Activated naive CD4-positive, alpha-beta T cell treated with Interleukin-2 at 50 U/mL for 16 hours (primary cell): Measurements from ENCODE around the gene PGP.

Experiments used
- DNase-seq: peaks from one replicate; pipeline ENCODE4 v3.0.0-alpha.2; 2020

PGP gene

GRCh38 chr16:2197765-2198164 is 16.9 kb downstream of the PGP start:
- no peak for DNase-seq

DNA sequence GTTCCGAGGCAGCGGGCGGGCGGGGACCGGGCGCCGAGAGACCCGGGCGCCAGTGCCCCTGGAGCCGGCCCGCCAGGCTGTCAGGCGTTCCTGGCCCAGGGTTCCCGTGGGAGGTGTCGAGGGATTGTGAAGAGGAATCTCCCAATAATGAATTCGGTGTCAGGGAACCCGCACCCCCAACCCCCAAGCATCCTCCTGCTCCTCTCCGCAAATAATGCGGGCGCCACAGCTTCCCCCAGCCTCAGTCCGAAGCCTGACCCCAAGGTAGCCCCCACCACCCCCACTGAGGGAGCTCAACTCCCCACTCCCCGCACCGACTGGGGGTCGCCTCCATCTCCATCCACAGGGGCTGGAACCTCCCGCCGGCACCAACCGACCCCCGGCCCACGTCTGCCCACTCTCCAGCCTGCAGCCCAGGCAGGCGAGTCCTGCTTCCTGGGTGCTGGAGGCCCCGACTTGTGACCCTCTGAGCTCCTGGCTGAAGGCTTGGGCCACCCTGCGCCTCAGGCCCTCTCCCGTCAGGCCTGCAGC is 17.6 kb downstream of the PGP start:
- no peak for DNase-seq

GRCh38 chr16:2196162-2196980 is 18.3 kb downstream of the PGP start, which contains the start of gene CASKIN1:
TSS of gene CASKIN1 (minus strand) at chr16:2196605. CDS start at chr16:2196432, 173 bp downstream.
- no peak for DNase-seq

GRCh38 chr16:2195322-2196161 is 19.1 kb downstream of the PGP start:
- DNase-seq: no peak

- DNase-seq: peak; percentile 52
Measured at GRCh38 chr16:2194852-2195321, 19.8 kb downstream of the PGP start.

DNA sequence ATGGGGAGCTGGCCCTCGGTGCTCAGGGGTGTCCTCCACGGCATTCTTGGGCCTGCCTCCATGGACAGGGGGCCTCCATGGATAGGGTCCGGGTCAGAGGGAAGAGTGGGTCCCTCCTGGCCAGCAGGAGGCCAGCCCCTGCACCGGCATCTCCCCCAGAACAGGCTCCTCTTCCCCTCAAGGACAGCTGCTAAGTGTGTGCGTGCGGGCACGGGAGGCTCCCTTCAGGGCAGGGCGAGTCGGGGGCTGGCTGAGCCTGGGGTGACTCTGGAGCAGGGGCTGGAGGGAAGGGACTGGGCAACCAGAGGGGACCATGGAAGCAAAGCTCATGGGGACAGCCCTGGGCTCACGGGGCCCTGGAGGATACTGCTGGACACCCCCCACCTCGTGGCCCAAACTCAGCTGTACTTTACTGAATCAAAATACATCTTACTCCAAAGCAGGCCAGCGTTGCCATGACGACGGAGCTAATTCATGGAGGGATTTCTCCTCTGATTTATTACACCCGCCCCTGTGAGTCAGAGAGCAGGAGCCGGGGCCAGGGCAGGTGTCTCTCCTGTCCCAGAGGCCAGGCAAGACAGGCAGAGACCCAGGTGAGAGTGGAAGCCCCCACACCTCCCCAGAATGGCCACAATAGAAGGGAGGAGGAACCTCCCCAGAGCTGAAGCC is 20.3 kb downstream of the PGP start:
- DNase-seq: no peak

DNA sequence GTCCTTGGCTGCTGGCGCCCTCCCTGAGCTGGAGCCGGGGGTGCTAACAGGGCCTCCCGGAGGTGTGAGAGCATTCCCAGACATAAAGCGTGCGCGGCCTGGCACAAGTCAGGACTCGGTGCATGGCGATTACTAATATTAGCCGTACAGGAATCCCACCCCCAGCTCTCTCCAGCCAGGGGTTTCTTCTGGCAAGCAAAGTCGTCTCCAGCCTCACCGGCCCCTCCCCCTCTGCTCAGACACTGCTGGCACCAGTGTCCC is 23.3 kb downstream of the PGP start:
- DNase-seq: no peak

- DNase-seq: no peak
Measured at GRCh38 chr16:2190659-2191445, 23.8 kb downstream of the PGP start.

DNA sequence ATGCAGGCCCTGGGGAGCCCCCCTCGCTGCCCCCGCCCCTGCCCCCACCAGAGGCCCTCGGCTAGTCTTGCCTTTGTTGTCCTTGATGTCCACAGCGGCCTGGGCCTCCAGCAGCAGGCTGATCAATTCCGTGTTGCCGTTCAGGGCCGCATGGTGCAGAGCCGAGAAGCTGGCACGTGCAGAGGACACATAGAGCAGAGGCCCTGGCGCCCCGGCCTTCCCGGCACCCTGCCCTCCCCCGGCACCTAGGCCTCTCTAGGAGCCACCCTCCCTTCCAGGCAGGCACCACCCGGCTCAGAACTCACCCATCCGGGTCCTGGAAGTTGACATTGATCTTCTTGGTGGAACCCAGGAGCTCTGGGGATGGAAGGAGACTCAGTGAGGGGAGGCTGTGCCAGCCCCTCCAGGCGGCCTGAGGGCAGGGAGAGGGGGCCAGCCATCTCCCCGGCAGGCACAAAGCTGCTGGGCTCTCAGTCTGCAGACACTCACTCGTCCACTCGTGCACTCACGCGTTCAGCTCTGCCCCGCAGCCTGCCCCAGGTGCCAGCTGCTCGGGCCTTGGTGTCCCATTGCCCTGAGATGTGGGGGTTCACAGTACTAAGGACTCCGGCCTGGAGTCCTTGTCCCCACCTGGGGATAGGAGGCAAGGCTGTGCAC is 24.5 kb downstream of the PGP start:
- DNase-seq: no peak

DNA sequence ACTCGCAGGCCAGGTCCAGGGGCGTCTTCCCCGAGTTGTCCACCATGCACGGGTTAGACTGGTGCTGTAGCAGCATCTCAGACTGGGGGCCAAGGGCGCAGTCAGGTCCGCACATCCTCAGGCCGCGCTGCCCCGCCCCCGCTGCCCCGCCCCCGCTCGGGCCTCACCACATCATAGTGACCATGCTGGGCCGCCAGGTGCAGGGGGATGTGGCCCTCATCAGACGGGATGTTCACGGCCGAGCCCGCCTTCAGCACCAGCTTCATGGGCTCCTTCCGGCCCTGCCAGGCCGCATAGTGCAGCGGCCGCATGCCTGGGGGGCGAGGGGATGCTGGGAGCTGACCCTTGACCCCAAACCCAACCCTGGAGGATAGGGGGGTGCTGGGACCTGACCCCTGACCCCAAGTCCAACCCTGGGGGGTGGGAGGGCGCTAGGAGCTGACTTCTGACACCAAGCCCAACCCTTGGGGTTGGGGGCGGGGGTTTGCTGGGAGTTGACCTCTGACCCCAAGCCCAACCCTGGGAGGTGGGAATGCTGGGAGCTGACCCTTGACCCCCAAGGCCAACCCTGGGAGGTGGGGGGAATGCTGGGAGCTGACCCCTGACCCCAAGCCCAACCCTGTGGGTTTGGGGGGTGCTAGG is 25.3 kb downstream of the PGP start:
- no peak for DNase-seq

DNA sequence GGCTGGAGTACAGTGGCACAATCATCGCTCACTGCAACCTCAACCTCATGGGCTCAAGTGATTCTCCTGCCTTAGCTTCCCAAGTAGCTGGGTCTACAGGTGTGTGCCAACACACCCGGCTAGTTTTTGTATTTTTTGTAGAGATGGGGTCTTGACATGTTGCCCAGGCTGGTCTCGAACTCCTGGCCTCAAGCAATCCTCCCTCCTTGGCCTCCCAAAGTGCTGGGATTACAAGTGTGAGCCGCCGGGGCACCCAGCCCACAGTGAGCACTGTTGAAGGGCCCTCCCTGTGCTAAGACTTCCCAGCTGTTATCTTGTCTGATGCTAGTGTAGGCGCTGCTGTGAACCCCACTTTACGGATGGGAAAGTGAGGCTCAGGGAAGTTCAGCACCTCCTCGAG is 26.2 kb downstream of the PGP start:
- no peak for DNase-seq

GRCh38 chr16:2187212-2187611 is 27.4 kb downstream of the PGP start:
- no peak for DNase-seq

GRCh38 chr16:2186505-2186904 is 28.1 kb downstream of the PGP start:
- DNase-seq: no peak

GRCh38 chr16:2186064-2186463 is 28.6 kb downstream of the PGP start:
- DNase-seq: no peak

GRCh38 chr16:2184962-2185361 is 29.7 kb downstream of the PGP start:
- DNase-seq: no peak

DNA sequence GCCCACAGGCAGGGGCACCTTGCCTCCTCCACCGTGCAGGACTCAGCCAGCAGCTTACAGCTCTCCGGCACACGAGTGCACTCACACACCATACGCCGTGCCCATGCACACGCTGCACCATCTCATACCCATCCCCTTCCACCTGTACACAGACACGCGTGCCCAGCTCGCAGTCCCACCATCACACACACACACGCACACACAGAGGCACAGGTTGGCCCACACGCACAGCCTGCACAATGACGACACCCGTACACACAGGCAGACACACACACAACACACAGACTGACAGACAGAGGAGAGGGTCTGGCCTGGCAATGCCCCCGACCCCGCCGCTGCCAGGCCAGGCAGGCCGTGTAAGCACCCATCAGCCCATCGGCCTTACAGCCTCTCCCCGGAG is 30.3 kb downstream of the PGP start:
- DNase-seq: no peak

- DNase-seq: no peak
Measured at GRCh38 chr16:2183671-2184070, 31.0 kb downstream of the PGP start.

DNA sequence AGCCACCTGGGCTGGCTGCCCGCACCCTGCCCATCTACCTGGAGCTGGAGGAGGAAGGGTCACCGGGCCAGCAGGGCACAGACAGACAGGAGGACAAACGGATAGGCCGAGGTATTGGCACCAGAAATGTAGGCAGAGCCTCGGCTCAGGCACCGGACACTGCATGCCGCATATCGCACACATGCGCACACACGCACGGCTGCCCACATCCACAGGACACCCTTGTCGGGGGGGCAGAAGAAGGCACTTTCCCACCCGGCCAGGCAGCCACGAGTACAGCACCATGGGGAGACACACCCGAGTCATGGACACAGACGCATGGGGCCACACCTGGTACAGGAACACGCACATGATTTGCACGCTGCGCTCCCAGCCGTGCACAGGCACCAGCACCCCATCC is 32.7 kb downstream of the PGP start:
- no peak for DNase-seq

- no peak for DNase-seq
Measured at GRCh38 chr16:2180962-2181923, 33.4 kb downstream of the PGP start.

DNA sequence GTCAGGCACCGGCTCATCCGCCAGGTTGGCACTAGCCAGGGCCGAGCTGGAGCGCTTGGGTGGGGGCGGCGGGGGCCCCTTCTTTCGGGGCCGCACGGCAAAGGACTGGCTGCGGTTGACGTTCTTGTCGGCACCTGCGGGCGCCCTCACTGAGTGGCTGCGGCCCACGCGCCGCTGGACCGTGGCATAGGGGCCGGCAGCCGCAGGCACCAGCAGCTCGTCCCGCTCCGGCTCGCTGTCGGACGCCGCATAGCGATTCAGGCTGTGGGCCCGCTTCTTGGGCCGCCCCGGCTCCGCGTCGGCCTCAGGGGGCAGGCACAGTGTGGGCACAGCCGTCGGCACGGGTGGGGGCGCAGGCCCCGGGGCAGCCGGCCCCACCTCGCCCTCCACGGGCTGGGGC is 34.2 kb downstream of the PGP start:
- no peak for DNase-seq
